Calu3 (cell line): ENCODE measurements around the gene UVSSA. TPM values are rescaled to one million over a fixed set of nuclear protein-coding genes. Genes with fewer than 3 reads are reported as not detected.
"Not testable (repeated sequence)": the region's sequence is repeated elsewhere in the genome, so short reads cannot be mapped to it uniquely, and the experiment has no call there.

Source experiments
- BruUV-seq: library from RNA; stranded (reverse); fragments of 400-500 nt; replicated peaks from 2 replicates; lab custom pipeline; 2021; lab: Mats Ljungman, UMichigan
- CTCF ChIA-PET: fragments of 300-600 bp; sonication (Branson Sonifier 250); formaldehyde crosslinking; loops from one replicate; lab custom pipeline; 2022; ENCODE audit warnings: antibody characterized with exemption; lab: Charles Lee
- DNase-seq: peaks from one replicate; pipeline ENCODE4 v3.0.0; 2022
- H3K27ac Mint-ChIP-seq: one replicate; pipeline ENCODE4 v1.8.0; 2022; ENCODE audit warnings: mixed read lengths; ENCODE audit not compliant: unreplicated experiment
- H3K27me3 Mint-ChIP-seq: one replicate; pipeline ENCODE4 v1.8.0; 2022; ENCODE audit warnings: mixed read lengths; ENCODE audit not compliant: unreplicated experiment
- H3K36me3 Mint-ChIP-seq: one replicate; pipeline ENCODE4 v1.8.0; 2022; ENCODE audit warnings: mild to moderate bottlenecking, moderate library complexity, mixed read lengths; ENCODE audit not compliant: insufficient read depth, unreplicated experiment
- H3K4me1 Mint-ChIP-seq: one replicate; pipeline ENCODE4 v1.8.0; 2022; ENCODE audit warnings: mild to moderate bottlenecking, low read depth, mixed read lengths; ENCODE audit not compliant: unreplicated experiment
- H3K4me3 Mint-ChIP-seq: one replicate; pipeline ENCODE4 v1.8.0; 2022; ENCODE audit warnings: mild to moderate bottlenecking, low read depth, moderate library complexity, mixed read lengths; ENCODE audit not compliant: unreplicated experiment
- H3K9me3 Mint-ChIP-seq: one replicate; pipeline ENCODE4 v1.8.0; 2022; ENCODE audit warnings: low read depth, mixed read lengths; ENCODE audit not compliant: unreplicated experiment
- CTCF ChIP-seq: fragments of 200-600 bp; IDR thresholded peaks from one replicate; pipeline ENCODE4 v1.8.0; 2022; ENCODE audit warnings: antibody characterized with exemption; ENCODE audit not compliant: unreplicated experiment
- intact Hi-C: fragments of 100-400 bp; cut with micrococcal nuclease; formaldehyde crosslinking; loops from one replicate; pipeline ENCODE4 v1.10.0; 2022; ENCODE audit not compliant: unreplicated experiment
- total RNA-seq: library from RNA; stranded (reverse); gene quantifications from 2 replicates; pipeline ENCODE4 v1.2.3, GENCODE V29; 2022

Gene UVSSA
- total RNA-seq, 1 experiment from 2014 or later = 19.9 TPM

- BruUV-seq = no TSS peak
- Mint-ChIP-seq H3K4me3 (no peak overlapping the region), H3K36me3 (peaks cover 56% of the 10 kb centered on the region), H3K9me3 (no peaks in the 10 kb centered on the region), H3K4me1 (peaks cover 25% of the 10 kb centered on the region), H3K27me3 (no peaks in the 10 kb centered on the region), H3K27ac (no peak overlapping the region)
- TF ChIP-seq CTCF = no peak
- intact Hi-C loops = no loop called here
- DNase-seq = no peak
- CTCF ChIA-PET = no interaction called here
Observed at GRCh38 chr4:1331591-1332353, 15.2 kb upstream of the UVSSA start.

GRCh38 chr4:1332686-1333085, 14.3 kb upstream of the UVSSA start:
- H3K27ac Mint-ChIP-seq = no peak overlapping the region
- peaks cover 60% of the 10 kb centered on the region for H3K36me3 Mint-ChIP-seq
- no peaks in the 10 kb centered on the region for H3K27me3 Mint-ChIP-seq

GRCh38 chr4:1333256-1333655, 13.8 kb upstream of the UVSSA start:
- no peaks in the 10 kb centered on the region for H3K27me3 Mint-ChIP-seq
- H3K36me3 Mint-ChIP-seq = peaks cover 66% of the 10 kb centered on the region
- no peak overlapping the region for H3K27ac Mint-ChIP-seq
- no peaks in the 10 kb centered on the region for H3K9me3 Mint-ChIP-seq
- no peak overlapping the region for H3K4me3 Mint-ChIP-seq
- DNase-seq = no peak
- no TSS peak for BruUV-seq
- CTCF ChIA-PET = no interaction called here
- no peak for TF ChIP-seq CTCF
- peaks cover 39% of the 10 kb centered on the region for H3K4me1 Mint-ChIP-seq
- intact Hi-C loops = no loop called here

More at GRCh38 chr4:1332686-1333085, 14.3 kb upstream of the UVSSA start:
- Mint-ChIP-seq H3K9me3 (no peaks in the 10 kb centered on the region), H3K4me3 (no peak overlapping the region), H3K4me1 (peaks cover 34% of the 10 kb centered on the region)
- CTCF ChIA-PET = no interaction called here
- no TSS peak for BruUV-seq
- intact Hi-C loops = no loop called here
- TF ChIP-seq CTCF = no peak
- no peak for DNase-seq

GRCh38 chr4:1333851-1334578, 13.0 kb upstream of the UVSSA start:
- peaks cover 67% of the 10 kb centered on the region for H3K36me3 Mint-ChIP-seq
- BruUV-seq, DNase-seq, intact Hi-C loops, H3K9me3 Mint-ChIP-seq, H3K27ac Mint-ChIP-seq, H3K27me3 Mint-ChIP-seq, H3K4me3 Mint-ChIP-seq: not testable (repeated sequence)
- CTCF ChIA-PET = interaction anchor here (1.5 kb wide), 1 partner anchor 12 kb away, joined by 4 read pairs; no protein-coding TSS in a partner anchor
- peaks cover 37% of the 10 kb centered on the region for H3K4me1 Mint-ChIP-seq
